GM10266 (cell line): ENCODE data around the gene RBP4.

Experiments used
- DNase-seq: peaks from one replicate; pipeline ENCODE4 v3.0.0; 2012; ENCODE audit errors: extremely low spot score
- TF ChIP-seq, protein P1 (sequence below): IDR thresholded peaks from 2 replicates; pipeline ENCODE4 v1.5.1; 2012; ENCODE audit warnings: mild to moderate bottlenecking, low read depth; ENCODE audit not compliant: control insufficient read depth, insufficient read depth; ENCODE audit errors: missing control alignments

RBP4 gene

DNA sequence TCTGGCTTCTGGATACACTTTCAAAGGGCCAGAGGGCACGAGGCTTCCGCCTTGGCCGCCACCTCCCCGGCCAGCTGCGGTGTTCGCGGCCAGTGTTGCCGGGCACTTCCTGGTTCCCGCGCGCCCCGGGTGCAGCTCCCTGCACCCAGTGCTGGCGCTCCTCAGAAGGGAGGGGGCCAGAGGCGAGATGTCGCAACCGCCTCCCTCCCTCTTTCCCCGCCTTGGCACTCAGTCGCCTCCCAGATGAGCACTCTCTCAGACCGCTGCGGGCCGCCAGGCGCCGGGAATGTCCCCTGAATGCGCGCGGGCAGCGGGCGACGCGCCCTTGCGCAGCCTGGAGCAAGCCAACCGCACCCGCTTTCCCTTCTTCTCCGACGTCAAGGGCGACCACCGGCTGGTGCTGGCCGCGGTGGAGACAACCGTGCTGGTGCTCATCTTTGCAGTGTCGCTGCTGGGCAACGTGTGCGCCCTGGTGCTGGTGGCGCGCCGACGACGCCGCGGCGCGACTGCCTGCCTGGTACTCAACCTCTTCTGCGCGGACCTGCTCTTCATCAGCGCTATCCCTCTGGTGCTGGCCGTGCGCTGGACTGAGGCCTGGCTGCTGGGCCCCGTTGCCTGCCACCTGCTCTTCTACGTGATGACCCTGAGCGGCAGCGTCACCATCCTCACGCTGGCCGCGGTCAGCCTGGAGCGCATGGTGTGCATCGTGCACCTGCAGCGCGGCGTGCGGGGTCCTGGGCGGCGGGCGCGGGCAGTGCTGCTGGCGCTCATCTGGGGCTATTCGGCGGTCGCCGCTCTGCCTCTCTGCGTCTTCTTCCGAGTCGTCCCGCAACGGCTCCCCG lies 34.4 kb downstream of the RBP4 start, which contains the start of gene FFAR4:
Gene FFAR4, plus strand, starts transcription at position 231 of the 842 bp plus-strand sequence. Its CDS starts 56 bp downstream, at position 287.
- TF ChIP-seq, protein P1, sequence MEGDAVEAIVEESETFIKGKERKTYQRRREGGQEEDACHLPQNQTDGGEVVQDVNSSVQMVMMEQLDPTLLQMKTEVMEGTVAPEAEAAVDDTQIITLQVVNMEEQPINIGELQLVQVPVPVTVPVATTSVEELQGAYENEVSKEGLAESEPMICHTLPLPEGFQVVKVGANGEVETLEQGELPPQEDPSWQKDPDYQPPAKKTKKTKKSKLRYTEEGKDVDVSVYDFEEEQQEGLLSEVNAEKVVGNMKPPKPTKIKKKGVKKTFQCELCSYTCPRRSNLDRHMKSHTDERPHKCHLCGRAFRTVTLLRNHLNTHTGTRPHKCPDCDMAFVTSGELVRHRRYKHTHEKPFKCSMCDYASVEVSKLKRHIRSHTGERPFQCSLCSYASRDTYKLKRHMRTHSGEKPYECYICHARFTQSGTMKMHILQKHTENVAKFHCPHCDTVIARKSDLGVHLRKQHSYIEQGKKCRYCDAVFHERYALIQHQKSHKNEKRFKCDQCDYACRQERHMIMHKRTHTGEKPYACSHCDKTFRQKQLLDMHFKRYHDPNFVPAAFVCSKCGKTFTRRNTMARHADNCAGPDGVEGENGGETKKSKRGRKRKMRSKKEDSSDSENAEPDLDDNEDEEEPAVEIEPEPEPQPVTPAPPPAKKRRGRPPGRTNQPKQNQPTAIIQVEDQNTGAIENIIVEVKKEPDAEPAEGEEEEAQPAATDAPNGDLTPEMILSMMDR: no peak
- DNase-seq: no peak

DNA sequence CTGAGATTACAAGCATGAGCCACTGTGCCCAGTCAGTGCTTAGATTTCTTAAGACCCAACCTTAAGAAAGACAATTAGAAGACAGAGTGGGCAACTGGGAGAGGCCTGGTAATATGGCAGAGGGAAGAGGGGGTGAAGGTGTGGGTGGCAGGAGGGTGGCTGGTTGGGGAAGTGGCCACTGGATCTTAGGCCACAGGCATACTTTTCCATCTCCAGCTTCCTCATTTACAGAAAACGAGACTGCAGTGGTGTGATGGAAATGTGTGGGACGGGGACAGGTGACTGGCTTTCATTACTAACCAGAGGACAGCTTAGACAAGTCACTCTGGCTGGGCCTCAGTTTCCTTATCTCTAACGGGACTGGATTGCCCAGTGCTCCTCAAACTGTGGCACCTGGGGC lies 35.6 kb downstream of the RBP4 start:
- TF ChIP-seq, protein P1: no peak
- no peak for DNase-seq

DNA sequence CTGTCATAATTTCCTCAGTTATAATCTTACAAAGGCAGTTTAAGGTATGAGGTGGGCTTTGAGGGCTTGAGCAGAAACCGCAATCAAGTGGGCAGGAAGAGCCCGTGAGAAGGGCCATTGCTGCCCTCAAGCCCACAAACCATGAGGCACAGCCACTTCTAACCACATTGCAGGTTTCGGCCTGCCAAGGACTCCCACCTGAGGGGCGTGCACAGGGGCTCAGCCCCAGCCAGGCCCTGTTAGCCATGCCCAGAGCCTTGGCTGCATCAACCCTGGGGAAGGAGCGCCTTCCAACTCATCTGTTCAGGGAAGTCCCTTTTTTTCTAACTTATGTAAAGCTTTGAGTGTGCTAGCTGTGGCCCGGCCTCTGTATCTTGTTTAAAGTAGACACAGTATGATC lies 40.5 kb downstream of the RBP4 start:
- DNase-seq: no peak
- TF ChIP-seq, protein P1: no peak

DNA sequence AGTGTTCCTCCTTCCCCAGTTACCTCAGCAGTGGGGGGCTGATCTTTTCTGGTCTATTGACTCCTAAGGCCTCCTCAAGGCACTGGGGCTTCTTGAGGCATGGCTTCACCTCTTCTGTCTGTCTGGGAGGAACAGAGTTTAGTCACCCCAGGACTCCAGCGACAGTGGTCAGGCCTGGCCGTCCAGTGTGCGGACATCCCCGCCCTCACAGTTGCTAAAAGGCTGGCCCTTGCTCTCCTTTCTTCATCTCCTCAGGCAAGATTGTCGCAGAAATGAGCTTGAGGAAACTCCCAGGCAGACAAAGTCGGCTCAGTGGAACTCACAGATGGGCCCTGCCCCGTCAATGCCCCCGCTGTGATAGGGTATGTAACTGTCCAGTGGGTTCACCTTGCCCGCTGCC lies 41.5 kb downstream of the RBP4 start:
- no peak for DNase-seq
- TF ChIP-seq, protein P1: no peak

DNA sequence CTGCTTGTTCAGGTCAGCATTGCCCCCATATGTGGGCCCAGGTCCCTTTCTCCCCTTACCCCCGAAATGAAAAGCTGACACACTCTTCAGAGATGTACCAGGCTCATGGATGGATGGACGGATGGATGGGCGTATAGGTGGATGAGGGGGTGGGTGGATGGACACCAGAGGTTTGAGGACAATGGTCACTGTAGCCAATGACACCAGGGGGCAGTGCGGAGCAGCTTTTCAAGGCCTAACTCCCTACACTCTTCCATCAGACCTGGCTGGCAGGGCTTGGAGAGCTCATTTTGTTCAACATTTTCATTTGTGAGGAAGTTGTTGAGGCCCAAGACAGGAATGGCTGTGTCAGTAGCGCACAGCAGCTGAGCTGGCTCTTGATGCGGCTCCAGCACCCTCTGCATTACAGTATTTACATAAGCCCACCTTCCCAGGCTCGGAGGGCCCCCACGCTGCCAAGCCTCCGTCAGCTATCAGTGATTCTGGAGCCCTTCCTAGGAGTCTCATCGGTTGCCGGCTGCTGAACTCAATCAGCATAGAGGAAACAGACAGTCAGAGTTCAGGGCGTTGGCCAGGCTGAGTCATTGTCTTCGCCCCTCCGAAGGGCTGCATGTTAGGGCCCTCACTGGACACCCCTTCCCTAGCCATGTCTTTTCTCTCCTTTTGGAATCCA lies 46.1 kb downstream of the RBP4 start:
- TF ChIP-seq, protein P1: peak; percentile 76
- peak; percentile 64 for DNase-seq

DNA sequence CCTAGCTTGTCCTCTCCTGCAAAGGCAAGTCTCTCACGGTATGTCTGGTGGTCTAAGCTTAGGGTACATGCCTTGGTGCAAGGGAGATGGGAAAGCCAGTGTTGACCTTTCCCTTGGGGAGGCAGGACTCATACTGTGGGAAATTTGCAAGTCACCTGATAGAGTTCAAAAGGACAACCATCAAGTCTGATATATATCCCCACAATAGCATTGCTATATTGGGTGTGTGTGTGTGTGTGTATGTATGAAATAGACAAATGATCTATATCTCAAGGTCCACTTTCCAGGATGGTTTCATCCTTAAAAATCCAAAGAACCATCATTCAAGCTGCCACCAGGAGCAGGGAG lies 46.7 kb downstream of the RBP4 start:
- DNase-seq: no peak

More for the DNA sequence above, 46.7 kb downstream of the RBP4 start:
- TF ChIP-seq, protein P1: no peak
